ENCODE measurements around the gene CEP85L.

DNA sequence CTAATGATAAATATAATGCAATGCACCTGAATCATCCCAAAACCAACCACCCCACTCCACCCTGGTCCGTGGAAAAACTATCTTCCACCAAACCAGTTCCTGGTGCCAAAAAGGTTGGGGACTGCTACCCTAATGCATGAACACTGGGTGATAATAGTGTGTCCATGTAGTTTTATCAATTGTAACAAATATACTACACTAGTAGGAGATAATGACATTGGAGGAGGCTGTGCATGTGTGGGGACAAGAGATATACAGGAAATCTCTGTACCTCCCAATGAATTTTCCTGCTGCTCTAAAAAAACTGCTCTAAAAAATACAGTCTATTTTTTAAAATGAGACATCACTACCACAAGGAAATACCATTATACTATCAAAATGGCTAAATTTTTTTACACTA lies 20.5 kb downstream of the CEP85L start:
- TF ChIP-seq, protein P1, sequence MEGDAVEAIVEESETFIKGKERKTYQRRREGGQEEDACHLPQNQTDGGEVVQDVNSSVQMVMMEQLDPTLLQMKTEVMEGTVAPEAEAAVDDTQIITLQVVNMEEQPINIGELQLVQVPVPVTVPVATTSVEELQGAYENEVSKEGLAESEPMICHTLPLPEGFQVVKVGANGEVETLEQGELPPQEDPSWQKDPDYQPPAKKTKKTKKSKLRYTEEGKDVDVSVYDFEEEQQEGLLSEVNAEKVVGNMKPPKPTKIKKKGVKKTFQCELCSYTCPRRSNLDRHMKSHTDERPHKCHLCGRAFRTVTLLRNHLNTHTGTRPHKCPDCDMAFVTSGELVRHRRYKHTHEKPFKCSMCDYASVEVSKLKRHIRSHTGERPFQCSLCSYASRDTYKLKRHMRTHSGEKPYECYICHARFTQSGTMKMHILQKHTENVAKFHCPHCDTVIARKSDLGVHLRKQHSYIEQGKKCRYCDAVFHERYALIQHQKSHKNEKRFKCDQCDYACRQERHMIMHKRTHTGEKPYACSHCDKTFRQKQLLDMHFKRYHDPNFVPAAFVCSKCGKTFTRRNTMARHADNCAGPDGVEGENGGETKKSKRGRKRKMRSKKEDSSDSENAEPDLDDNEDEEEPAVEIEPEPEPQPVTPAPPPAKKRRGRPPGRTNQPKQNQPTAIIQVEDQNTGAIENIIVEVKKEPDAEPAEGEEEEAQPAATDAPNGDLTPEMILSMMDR (IDR thresholded peaks at IDR 0.05 in 2 of 3, conservative IDR thresholded peaks at IDR 0.05 in 1 of 3; ENCODE audit: control insufficient read depth in 2 of 3, extremely low read depth in 1 of 3, insufficient read depth in 1 of 3, low read depth in 3 of 3, low read length in 3 of 3), result no peak
- no peak for TF ChIP-seq NRF1 (conservative IDR thresholded peaks at IDR 0.05; ENCODE audit: low read depth, low read length)
- no peak for TF ChIP-seq EP300 (IDR thresholded peaks at IDR 0.05; ENCODE audit: borderline replicate concordance in 1 of 2, control insufficient read depth in 1 of 2, low read depth in 2 of 2, low read length in 2 of 2)
- TF ChIP-seq SIN3A (IDR thresholded peaks at IDR 0.05; ENCODE audit: low read depth, low read length), result no peak
- TF ChIP-seq ZSCAN29 (IDR thresholded peaks at IDR 0.05), result no peak
- no peak for TF ChIP-seq CBFB (IDR thresholded peaks at IDR 0.05; ENCODE audit: low read depth)
- no peak for TF ChIP-seq ZBED1 (IDR thresholded peaks at IDR 0.05; ENCODE audit: borderline replicate concordance)
- TF ChIP-seq, protein P2, sequence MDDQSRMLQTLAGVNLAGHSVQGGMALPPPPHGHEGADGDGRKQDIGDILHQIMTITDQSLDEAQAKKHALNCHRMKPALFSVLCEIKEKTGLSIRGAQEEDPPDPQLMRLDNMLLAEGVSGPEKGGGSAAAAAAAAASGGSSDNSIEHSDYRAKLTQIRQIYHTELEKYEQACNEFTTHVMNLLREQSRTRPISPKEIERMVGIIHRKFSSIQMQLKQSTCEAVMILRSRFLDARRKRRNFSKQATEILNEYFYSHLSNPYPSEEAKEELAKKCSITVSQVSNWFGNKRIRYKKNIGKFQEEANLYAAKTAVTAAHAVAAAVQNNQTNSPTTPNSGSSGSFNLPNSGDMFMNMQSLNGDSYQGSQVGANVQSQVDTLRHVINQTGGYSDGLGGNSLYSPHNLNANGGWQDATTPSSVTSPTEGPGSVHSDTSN (IDR thresholded peaks at IDR 0.05; ENCODE audit: insufficient replicate concordance, low read depth, low read length), result no peak
- no peak for TF ChIP-seq ZNF24 (IDR thresholded peaks at IDR 0.05)
- TF ChIP-seq, protein P3, sequence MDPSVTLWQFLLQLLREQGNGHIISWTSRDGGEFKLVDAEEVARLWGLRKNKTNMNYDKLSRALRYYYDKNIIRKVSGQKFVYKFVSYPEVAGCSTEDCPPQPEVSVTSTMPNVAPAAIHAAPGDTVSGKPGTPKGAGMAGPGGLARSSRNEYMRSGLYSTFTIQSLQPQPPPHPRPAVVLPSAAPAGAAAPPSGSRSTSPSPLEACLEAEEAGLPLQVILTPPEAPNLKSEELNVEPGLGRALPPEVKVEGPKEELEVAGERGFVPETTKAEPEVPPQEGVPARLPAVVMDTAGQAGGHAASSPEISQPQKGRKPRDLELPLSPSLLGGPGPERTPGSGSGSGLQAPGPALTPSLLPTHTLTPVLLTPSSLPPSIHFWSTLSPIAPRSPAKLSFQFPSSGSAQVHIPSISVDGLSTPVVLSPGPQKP (IDR thresholded peaks at IDR 0.05; ENCODE audit: low read depth, low read length), result no peak
- TF ChIP-seq STAT3 (IDR thresholded peaks at IDR 0.05; ENCODE audit: low read depth, low read length), result no peak
- no peak for TF ChIP-seq NFYB (IDR thresholded peaks at IDR 0.05; ENCODE audit: insufficient read depth, low read depth, low read length)
- no peak for TF ChIP-seq RAD21 (IDR thresholded peaks at IDR 0.05; ENCODE audit: insufficient read depth, low read depth, low read length)
- no peak for TF ChIP-seq EGR1 (IDR thresholded peaks at IDR 0.05; ENCODE audit: borderline replicate concordance in 1 of 2, low read depth in 2 of 2, low read length in 2 of 2)

Measured in GM12878 (cell line).